NOMO-1 treated with DMSO at 0.1 percent for 48 hours (cell line): Measurements from ENCODE around the gene ARHGAP22.
A peak's percentile ranks its signal among the peaks of the same experiment; 100 is the strongest.

Experiments used
- DNase-seq: peaks from one replicate; lab custom pipeline; 2025; ENCODE audit not compliant: unreplicated experiment; lab: John Stamatoyannopoulos, UW

The ARHGAP22 gene

GRCh38 chr10:48500771-48501170 is 104.1 kb downstream of the ARHGAP22 start:
- no peak for DNase-seq

- no peak for DNase-seq
These were observed 105.8 kb downstream of the ARHGAP22 start for GRCh38 chr10:48498940-48499510.

GRCh38 chr10:48497780-48498770 is 106.8 kb downstream of the ARHGAP22 start:
- DNase-seq, result no peak

- no peak for DNase-seq
These were observed 107.8 kb downstream of the ARHGAP22 start for GRCh38 chr10:48496831-48497779.

GRCh38 chr10:48496105-48496830 is 108.6 kb downstream of the ARHGAP22 start:
- no peak for DNase-seq

- no peak for DNase-seq
These were observed 109.4 kb downstream of the ARHGAP22 start for GRCh38 chr10:48495282-48496045.

GRCh38 chr10:48494611-48495010 is 110.3 kb downstream of the ARHGAP22 start:
- no peak for DNase-seq

- no peak for DNase-seq
These were observed 110.8 kb downstream of the ARHGAP22 start for GRCh38 chr10:48494073-48494472.

- peak; percentile 62 for DNase-seq
These were observed 111.6 kb downstream of the ARHGAP22 start for GRCh38 chr10:48493083-48493871.

GRCh38 chr10:48492201-48492600 is 112.7 kb downstream of the ARHGAP22 start:
- no peak for DNase-seq

GRCh38 chr10:48491392-48492139 is 113.3 kb downstream of the ARHGAP22 start:
- DNase-seq, result no peak

GRCh38 chr10:48490946-48491345 is 113.9 kb downstream of the ARHGAP22 start:
- no peak for DNase-seq

GRCh38 chr10:48490571-48490940 is 114.3 kb downstream of the ARHGAP22 start:
- DNase-seq, result no peak

GRCh38 chr10:48489099-48489498 is 115.8 kb downstream of the ARHGAP22 start:
- DNase-seq, result no peak

GRCh38 chr10:48487244-48487643 is 117.6 kb downstream of the ARHGAP22 start:
- DNase-seq, result no peak

- no peak for DNase-seq
These were observed 119.2 kb downstream of the ARHGAP22 start for GRCh38 chr10:48485711-48486110.

- DNase-seq, result no peak
These were observed 120.0 kb downstream of the ARHGAP22 start for GRCh38 chr10:48484911-48485310.

GRCh38 chr10:48482207-48482606 is 122.7 kb downstream of the ARHGAP22 start:
- no peak for DNase-seq
